Retina (tissue), 1 donor: ENCODE results near the gene POU3F3.

ENCODE experiments used
- DNase-seq: peaks from one replicate; pipeline ENCODE4 v3.0.0-alpha.2; 2016

Gene POU3F3

GRCh38 chr2:104862058-104862941 lies 8.4 kb downstream of the POU3F3 start:
- DNase-seq: peak; percentile 75

- no peak for DNase-seq
Measured at GRCh38 chr2:104863146-104863467, 9.2 kb downstream of the POU3F3 start.

DNA sequence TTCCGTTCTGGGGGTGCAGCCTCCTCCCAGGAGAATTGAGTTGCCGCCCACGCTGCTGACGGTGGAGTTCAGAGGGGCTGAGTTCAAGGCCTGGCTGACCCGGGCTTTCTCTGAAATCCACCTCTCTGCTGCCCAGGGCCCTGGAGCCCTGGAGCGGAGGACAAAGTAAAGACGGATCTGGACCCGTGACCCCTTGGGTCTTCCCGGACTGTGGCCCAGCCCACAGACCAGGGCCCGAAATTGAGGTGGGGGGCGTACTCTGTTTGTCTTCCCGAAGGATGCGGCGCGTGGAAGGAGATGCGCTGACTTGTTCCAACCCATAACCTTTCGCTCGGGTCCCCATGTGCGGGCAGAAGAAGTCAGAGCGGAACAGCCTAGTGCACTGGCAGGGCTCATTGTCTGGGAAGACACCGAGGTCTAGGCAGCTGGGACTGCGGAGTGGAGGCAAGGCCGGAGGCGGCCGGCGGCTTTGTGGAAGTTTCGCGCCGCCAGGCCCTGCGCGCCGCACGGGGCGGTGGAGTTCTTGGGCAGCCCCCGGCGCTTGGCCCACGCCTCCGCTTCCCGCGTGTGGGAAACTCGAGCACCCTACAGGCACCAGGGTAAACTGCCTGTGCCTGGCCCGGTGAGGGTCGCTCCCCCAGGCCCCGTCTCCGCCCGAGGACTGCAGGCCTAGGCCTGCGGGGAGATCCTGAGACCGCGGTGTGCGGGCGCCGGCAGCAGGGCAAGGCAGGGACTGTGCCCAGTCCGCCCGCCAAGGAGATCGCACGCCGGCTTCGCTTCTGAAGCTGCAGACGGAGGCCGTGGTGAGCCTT lies 9.8 kb downstream of the POU3F3 start:
- DNase-seq: peak; percentile 78

- DNase-seq: no peak
Measured at GRCh38 chr2:104864280-104865095, 10.6 kb downstream of the POU3F3 start.

DNA sequence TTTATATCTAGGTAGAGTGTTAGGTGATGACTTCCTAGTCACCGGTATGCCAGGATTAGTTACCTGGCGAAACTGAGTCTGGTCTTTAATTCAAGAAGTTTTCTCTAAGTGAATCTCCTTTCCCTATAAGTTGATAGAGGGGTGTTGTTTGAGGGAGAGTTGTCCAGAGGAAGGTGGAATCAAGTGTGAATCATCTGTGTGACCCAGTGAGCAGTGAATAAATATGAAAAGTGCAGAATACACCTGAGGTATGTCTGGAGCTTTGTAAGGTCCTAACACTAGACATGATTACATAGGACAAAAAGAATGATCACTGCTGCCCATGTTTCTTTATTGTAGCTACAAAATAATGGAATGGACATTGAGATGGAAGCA lies 11.2 kb downstream of the POU3F3 start:
- DNase-seq: no peak

GRCh38 chr2:104866122-104866864 lies 12.4 kb downstream of the POU3F3 start:
- DNase-seq: no peak

GRCh38 chr2:104866883-104867812 lies 13.2 kb downstream of the POU3F3 start:
- peak; percentile 65 for DNase-seq

DNA sequence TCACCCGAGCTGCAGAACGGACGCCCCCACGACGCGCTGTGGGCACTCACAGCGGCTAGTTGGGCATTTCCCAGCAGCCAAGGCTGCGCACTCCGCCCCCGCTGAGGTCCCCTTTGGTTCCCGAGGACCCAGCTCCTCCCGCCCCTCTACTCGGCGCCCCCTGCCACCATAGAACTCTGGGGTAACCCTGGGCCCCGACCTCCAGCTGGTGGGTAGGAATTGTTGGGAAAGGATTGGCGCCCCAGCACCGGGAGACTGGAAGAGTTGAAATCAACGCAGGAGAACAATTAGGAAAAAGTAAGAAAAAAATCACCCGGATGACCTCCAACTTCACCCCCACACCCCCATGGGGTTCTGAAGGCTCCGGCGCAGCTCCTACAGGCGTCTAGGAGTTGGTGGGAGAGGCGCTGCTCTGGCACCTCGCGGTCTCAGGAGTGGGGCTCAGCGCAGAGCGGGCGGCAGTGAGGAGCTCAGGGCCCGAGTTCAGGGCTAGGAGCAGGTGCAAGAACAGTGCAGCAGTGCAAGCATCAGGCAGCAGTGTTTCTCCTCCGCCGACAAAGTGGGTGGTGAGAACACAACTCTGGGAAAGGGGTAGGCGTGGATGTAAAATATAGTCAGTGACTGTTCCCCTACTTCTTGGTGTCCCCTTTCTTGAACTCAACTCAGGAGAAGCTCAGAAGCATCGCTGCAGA lies 14.0 kb downstream of the POU3F3 start:
- DNase-seq: peak; percentile 43

- no peak for DNase-seq
Measured at GRCh38 chr2:104868505-104868866, 14.6 kb downstream of the POU3F3 start.

DNA sequence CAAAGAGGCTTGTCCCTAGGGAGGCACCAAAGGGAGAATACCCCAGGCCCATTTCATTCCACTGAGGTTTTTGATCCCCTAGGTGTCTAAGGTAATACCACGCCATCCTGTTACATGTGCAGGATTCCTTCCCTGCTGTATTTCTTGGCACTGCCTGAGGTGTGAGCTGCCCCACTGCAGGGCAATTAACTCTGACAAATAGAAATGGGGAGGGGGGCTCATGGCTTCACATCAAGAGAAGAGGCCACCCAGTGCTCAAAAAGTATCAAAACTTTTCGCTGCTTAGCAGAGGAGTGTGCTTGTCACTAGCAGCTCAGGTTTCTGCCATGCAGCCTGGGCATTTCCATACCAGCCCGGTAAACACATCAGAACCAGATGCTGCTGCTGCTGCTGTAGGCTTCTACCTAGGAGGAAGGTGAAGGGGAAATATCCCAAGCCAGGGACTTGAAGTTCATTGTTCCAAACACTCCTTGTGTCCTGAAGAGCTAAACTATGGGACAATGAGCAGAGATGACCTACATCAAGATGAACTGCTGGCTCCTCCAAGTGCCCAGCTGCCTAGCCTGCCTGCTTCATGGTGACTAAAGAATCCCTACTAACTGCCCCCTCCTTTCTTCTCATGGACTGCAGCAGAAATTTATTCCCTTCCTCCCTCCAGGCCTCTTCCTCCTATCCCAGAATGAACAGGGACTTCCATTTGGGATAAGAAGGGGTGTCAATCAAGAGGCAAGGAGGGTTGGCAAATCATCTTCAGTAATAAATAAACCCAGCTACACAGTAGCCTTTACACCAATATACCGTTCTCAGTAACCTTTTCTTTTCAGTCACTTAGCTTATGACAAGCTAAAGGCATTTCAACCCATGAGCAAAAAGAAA lies 16.4 kb downstream of the POU3F3 start:
- no peak for DNase-seq

DNA sequence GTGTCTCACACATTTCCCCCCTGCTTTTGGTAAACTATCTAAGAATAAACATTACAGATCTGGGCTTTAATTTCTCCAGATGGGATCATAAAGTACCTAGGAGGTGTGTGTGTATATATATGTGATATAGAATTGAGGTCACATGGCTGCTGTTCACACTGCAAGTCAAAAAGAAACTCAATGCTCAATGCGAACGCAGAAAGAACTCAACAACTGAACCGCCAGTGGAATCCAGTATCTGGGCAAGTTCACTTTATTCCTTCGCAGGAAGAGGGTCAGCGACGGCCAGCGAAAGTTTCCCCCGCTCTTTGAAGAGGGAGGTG lies 17.7 kb downstream of the POU3F3 start:
- no peak for DNase-seq

DNA sequence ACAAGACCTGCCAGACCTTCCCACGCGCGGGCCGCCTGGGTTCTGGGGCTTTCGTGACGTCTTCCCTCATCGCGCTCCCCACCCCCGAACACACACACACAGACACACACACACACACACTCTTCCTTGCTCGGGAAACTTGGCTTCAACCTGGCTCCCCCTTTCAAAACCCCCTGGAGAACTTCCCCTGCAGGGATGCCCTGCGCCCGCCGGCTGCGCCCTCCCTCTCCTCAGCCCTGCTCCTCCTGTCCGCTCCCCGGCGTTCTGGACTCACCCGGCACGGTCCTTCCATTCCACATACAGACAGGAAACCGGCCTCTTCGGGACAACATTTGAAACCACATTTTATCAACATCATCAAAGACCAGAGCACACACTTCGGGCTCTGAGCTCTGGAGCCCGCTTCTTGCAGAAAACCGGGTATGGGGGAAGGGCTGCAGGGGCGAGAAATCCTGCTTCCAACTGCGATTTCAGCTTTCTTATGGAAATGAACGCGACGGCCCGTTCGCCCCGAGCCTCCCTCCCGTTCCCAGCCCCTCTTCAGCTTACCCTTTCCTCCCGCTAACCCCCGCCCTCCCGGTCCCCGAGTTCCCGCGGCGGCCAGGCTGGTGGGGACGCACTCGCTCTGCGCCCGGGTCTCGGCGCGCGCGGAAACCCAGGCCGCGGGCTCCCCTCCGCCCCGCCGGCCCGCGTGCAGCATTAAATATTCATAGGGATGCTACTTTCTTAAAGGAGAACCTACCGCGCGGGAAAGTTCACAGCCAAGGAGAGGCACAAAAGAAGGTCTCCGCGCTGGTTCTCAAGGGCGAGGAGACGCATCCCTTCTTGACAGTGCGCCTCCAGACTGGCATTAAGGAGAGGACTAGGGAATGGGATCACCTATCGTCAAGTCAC lies 18.3 kb downstream of the POU3F3 start:
- DNase-seq: peak; percentile 70

- peak; percentile 90 for DNase-seq
Measured at GRCh38 chr2:104872866-104873688, 19.2 kb downstream of the POU3F3 start.

GRCh38 chr2:104873689-104874054 lies 19.8 kb downstream of the POU3F3 start:
- no peak for DNase-seq

- DNase-seq: no peak
Measured at GRCh38 chr2:104874230-104874629, 20.3 kb downstream of the POU3F3 start.

GRCh38 chr2:104875262-104875661 lies 21.3 kb downstream of the POU3F3 start:
- no peak for DNase-seq

DNA sequence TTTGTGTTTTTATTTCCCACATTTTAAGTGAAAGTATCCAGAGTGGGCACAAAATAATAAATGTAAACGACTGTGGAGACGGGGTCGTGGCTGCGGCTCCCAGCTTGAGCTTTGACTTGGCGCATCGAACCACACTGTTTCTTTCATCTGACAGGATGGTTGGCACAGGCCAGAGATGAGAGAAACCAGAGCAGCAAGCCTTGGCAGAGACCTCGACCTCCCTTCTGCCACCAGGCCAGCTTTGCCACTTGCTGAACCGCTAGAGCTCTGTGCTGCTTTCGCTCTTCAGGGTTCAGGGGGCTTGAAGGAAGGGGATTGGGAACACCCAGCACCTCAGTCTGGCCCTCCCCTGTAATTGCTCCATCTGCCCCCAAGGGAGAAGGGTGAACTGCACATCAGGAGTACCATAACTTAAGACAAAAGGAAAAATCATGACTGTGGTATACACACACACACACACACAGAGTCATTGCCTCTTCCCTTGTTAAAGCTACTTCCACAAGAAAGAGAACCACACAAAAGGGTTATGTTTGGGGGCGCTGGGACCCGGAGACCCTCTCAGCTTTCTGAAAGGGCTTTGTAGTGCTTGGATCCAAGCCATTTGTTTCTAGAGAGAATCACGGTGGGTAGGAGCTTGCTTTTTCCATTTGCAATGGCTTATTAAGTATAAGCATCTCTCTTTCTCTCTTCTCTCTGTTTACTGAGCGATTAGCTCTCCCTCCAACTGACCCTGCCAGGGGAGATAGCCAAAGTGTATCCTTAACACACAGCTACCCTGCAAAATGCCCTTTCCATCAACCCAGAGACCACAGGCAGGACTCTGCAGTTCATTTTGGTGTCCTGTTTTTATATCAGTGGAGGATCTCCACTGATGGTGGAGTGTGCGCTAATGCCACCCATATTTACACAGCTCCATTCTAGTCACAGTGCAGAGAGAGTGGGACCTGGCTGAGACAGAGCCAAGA lies 23.0 kb downstream of the POU3F3 start:
- no peak for DNase-seq
